Osteoblast (primary cell): ENCODE results near the gene IL10RA. TPM values are rescaled to one million over a fixed set of nuclear protein-coding genes. Genes with fewer than 3 reads are reported as not detected.

Experiments used
- DNase-seq: peaks from one replicate; pipeline ENCODE4 v3.0.0; 2011; ENCODE audit warnings: low spot score, mixed read lengths; ENCODE audit not compliant: insufficient read length; ENCODE audit errors: missing footprints
- H2AFZ ChIP-seq: 2 replicates; pipeline ENCODE4 v1.6.0; 2011; ENCODE audit warnings: mild to moderate bottlenecking, low read length
- H3K27ac ChIP-seq: 2 replicates; pipeline ENCODE4 v1.5.1; 2011; ENCODE audit warnings: mild to moderate bottlenecking, low read depth, low read length, moderate library complexity
- H3K27me3 ChIP-seq: 2 replicates; pipeline ENCODE4 v1.6.0; 2012; ENCODE audit warnings: mild to moderate bottlenecking, control low read depth, inconsistent platforms, low read length, moderate library complexity; ENCODE audit not compliant: insufficient read depth
- H3K36me3 ChIP-seq: 2 replicates; pipeline ENCODE4 v1.5.1; 2011; ENCODE audit warnings: mild to moderate bottlenecking, low read length, control low read depth, moderate library complexity; ENCODE audit not compliant: insufficient read depth
- H3K4me1 ChIP-seq: 2 replicates; pipeline ENCODE4 v1.5.1; 2011; ENCODE audit warnings: mild to moderate bottlenecking, low read length, control low read depth, moderate library complexity; ENCODE audit not compliant: insufficient read depth
- H3K4me2 ChIP-seq: 2 replicates; pipeline ENCODE4 v1.6.0; 2011; ENCODE audit warnings: mild to moderate bottlenecking, low read length; ENCODE audit not compliant: insufficient read depth
- H3K4me3 ChIP-seq: fragments of 200-600 bp; sonication (generic); 3 replicates; pipeline ENCODE4 v1.5.1; 2012; ENCODE audit warnings: mild to moderate bottlenecking, low read length, inconsistent platforms; ENCODE audit not compliant: insufficient read depth
- H3K79me2 ChIP-seq: 2 replicates; pipeline ENCODE4 v1.6.0; 2012; ENCODE audit warnings: mild to moderate bottlenecking, low read length, control low read depth, inconsistent platforms; ENCODE audit not compliant: insufficient read depth
- H3K9me3 ChIP-seq: 2 replicates; pipeline ENCODE4 v1.5.1; 2011; ENCODE audit warnings: low read depth, low read length, control low read depth
- H4K20me1 ChIP-seq: 2 replicates; pipeline ENCODE4 v1.6.0; 2012; ENCODE audit warnings: mild to moderate bottlenecking, low read length, control low read depth; ENCODE audit not compliant: insufficient read depth
- total RNA-seq: library from RNA; depleted of rRNA; stranded (reverse); fragments of >200 nt; gene quantifications from 2 replicates; pipeline ENCODE4 v1.2.3, GENCODE V29; 2012
- TF ChIP-seq, protein P1 (sequence below): IDR thresholded peaks from 2 replicates; pipeline ENCODE4 v1.5.1; 2011; ENCODE audit warnings: mild to moderate bottlenecking, low read depth, low read length, moderate library complexity; ENCODE audit errors: extremely low read depth

The IL10RA gene
- total RNA-seq, 1 donor = 1.1 TPM

DNA sequence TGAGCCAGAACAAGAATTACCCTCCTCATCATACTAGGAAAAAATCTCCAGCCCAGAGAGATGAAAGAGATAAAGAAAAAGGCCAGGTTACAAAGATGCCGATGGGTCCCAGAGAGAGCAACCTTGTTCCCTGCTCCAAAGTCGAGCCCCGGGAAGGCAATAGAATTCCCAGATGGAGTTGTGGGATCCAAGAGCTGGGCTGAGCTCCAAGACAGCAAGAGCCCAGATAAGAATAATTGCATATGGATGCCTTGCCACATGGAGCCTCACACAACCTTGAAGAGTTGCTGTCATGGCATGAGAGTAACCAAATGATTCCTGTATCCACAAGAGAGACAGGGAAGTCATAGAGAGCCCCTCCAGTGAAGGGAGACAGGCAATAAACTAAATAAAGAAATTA is 30.9 kb downstream of the IL10RA start:
- TF ChIP-seq, protein P1, sequence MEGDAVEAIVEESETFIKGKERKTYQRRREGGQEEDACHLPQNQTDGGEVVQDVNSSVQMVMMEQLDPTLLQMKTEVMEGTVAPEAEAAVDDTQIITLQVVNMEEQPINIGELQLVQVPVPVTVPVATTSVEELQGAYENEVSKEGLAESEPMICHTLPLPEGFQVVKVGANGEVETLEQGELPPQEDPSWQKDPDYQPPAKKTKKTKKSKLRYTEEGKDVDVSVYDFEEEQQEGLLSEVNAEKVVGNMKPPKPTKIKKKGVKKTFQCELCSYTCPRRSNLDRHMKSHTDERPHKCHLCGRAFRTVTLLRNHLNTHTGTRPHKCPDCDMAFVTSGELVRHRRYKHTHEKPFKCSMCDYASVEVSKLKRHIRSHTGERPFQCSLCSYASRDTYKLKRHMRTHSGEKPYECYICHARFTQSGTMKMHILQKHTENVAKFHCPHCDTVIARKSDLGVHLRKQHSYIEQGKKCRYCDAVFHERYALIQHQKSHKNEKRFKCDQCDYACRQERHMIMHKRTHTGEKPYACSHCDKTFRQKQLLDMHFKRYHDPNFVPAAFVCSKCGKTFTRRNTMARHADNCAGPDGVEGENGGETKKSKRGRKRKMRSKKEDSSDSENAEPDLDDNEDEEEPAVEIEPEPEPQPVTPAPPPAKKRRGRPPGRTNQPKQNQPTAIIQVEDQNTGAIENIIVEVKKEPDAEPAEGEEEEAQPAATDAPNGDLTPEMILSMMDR = no peak
- no peaks in the 10 kb centered on the region for H3K4me1 ChIP-seq
- no peaks in the 10 kb centered on the region for H3K79me2 ChIP-seq
- no peaks in the 10 kb centered on the region for H3K27me3 ChIP-seq
- no peak overlapping the region for H2AFZ ChIP-seq
- no peaks in the 10 kb centered on the region for H3K36me3 ChIP-seq
- DNase-seq = no peak
- no peak overlapping the region for H3K4me2 ChIP-seq
- no peaks in the 10 kb centered on the region for H4K20me1 ChIP-seq
- H3K4me3 ChIP-seq = no peak overlapping the region
- H3K27ac ChIP-seq = no peak overlapping the region
- H3K9me3 ChIP-seq = no peaks in the 10 kb centered on the region

DNA sequence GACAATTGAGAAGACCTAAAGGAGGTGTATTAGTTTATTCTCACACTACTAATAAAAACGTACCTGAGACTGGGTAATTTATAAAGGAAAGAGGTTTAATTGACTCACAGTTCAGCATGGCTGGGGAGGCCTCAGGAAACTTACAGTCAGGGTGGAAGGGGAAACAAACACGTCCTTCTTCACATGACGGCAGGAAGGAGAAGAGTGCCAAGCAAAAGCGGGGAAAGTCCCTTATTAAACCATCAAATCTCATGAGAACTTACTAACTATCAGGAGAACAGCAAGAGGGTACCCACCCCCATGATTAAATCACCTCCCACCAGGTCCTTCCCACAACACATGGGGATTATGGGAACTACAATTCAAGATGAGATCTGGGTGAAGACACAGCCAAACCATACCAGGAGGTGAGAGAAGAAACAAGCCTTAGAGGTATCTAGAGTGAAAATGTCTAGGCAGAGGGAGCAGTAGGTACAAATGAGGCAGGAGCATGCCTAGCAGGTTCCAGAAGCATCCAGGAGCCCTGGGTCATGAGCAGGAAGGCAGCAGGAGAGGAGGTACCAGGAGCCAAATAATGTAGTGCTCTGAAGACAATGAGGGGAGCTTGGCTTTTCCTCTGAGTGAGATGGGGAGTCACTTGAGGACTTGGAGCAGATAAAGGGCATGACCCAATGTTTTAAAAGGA is 31.6 kb downstream of the IL10RA start:
- H3K4me1 ChIP-seq = no peaks in the 10 kb centered on the region
- H3K9me3 ChIP-seq = no peaks in the 10 kb centered on the region
- no peak overlapping the region for H3K4me3 ChIP-seq
- no peaks in the 10 kb centered on the region for H3K27me3 ChIP-seq
- H3K4me2 ChIP-seq = no peak overlapping the region
- no peak for DNase-seq
- TF ChIP-seq, protein P1 = no peak
- H3K27ac ChIP-seq = no peak overlapping the region
- no peaks in the 10 kb centered on the region for H3K36me3 ChIP-seq
- no peak overlapping the region for H2AFZ ChIP-seq
- no peaks in the 10 kb centered on the region for H4K20me1 ChIP-seq
- no peaks in the 10 kb centered on the region for H3K79me2 ChIP-seq

DNA sequence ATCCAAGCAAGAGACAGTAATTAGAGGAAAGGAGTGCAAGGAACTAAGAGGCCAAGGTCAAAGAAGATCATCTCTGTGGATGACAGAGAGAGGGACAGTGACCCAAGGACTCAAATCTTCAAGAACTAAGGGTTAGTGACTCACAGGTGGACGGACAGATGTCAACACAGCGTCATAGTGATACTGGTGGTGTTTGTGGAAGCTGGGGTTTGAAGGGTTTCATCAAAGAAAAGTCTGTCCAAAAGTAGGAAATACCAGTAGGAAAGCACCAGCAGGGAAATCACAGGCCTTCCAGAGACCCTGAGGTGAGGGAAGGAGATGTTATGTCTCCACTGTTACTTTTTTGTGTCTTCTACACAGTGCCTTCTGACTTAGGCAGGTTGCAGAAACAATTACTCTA is 32.2 kb downstream of the IL10RA start:
- H4K20me1 ChIP-seq = no peaks in the 10 kb centered on the region
- TF ChIP-seq, protein P1 = no peak
- H2AFZ ChIP-seq = no peak overlapping the region

DNA sequence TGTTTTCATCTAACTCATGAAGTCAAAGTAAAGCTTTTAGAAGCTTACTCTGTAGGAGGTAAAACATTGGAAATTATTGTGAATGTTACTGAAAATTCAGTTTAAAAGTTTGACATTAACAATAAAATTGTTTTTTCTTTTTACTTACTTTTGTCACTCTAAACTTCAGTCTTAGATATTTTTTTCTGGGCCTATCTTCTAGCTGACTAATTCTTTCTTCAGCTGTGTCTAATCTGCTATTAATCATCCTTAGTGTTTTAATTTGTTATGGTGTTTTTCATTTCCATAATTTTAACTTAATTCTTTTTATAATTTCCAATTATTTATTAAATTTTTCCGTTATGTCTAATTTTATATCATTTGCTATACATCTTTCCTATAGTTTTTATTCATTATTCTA is 35.0 kb downstream of the IL10RA start:
- Histone ChIP-seq H3K4me2 (no peak overlapping the region), H2AFZ (no peak overlapping the region), H3K9me3 (no peaks in the 10 kb centered on the region), H3K27me3 (no peaks in the 10 kb centered on the region), H3K4me3 (no peak overlapping the region), H3K27ac (no peak overlapping the region), H3K4me1 (no peaks in the 10 kb centered on the region), H3K79me2 (no peaks in the 10 kb centered on the region), H3K36me3 (no peaks in the 10 kb centered on the region), H4K20me1 (no peaks in the 10 kb centered on the region)
- TF ChIP-seq, protein P1 = no peak
- no peak for DNase-seq

More for the DNA sequence above, 32.2 kb downstream of the IL10RA start:
- Histone ChIP-seq H3K4me3 (no peak overlapping the region), H3K27me3 (no peaks in the 10 kb centered on the region), H3K36me3 (no peaks in the 10 kb centered on the region), H3K4me1 (no peaks in the 10 kb centered on the region), H3K27ac (no peak overlapping the region), H3K4me2 (no peak overlapping the region), H3K9me3 (no peaks in the 10 kb centered on the region), H3K79me2 (no peaks in the 10 kb centered on the region)
- no peak for DNase-seq
